Peyer's patch (tissue), 4 donors: ENCODE measurements around the gene TUBGCP2.

ENCODE experiments used
- CTCF ChIP-seq, 6 experiments: fragments of 450-650 bp in 4 of 6; fragments of 200-600 bp in 2 of 6; sonication (generic) in 1 of 6; IDR thresholded peaks; one replicate each; pipeline ENCODE4 v1.5.1; 2017 to 2019; ENCODE audit warnings: antibody characterized with exemption in 6 of 6, mild to moderate bottlenecking in 3 of 6, moderate library complexity in 1 of 6
- POLR2A ChIP-seq, 2 donors: fragments of 450-650 bp; IDR thresholded peaks; one replicate each; pipeline ENCODE4 v1.5.1; 2017; ENCODE audit warnings: antibody characterized with exemption in 2 of 2, mild to moderate bottlenecking in 2 of 2, moderate library complexity in 2 of 2

DNA sequence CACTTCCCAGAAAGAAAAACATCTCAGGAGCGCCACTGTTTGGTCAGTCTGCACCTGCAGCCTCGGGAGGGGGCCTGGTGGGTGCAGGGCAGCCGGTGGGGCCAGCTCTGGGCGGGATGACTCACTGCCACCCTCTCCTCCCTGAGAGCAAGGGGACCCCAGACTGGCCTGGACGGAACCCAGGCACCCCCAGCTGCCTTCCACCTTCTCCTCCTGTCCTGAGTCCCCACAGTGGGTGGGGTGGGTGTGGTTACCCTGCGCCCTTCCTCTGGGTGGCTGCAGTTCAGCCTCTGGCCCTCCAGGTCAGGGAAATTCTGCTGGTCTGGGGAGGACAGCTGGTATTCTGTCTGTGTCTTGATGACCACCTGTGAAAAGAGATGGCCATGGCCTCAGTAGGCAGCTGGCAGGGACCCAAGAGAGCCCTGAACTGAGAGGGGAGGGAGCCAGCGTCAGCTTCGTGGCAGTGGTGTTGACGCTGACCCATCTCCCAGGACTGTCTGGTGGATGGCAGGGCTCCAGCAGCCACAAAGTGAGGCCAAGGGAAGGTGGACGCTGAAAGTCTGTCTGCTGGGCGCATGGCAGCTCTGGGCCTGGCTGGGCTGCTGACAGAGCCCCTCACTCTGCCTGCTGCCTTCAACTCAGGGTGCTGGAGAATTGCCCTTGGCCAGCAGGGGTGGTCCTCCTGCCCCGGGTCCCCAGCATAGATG is 19.1 kb upstream of the TUBGCP2 start:
- no peak for TF ChIP-seq CTCF (IDR thresholded peaks at IDR 0.05)
- no peak for TF ChIP-seq POLR2A (IDR thresholded peaks at IDR 0.05)
